ENCODE measurements around the gene HMBS.

The HMBS gene

GRCh38 chr11:119041821-119042514, 42.7 kb upstream of the HMBS start:
- no peaks in the 10 kb centered on the region for H3F3A ChIP-seq (ENCODE audit: low read depth)
- H3K4me1 ChIP-seq (ENCODE audit: insufficient read depth, low read length, poor library complexity, severe bottlenecking): no peaks in the 10 kb centered on the region
- no peak overlapping the region for H3K4me3 ChIP-seq (ENCODE audit: low read length, poor library complexity, severe bottlenecking)
- H2AFZ ChIP-seq (ENCODE audit: low read length): no peak overlapping the region
- H3K9ac ChIP-seq (ENCODE audit: low read depth, low read length, poor library complexity, severe bottlenecking): no peak overlapping the region
- TF ChIP-seq CTCF (conservative IDR thresholded peaks at IDR 0.05; ENCODE audit: low read length) (no peak), EZH2phosphoT487 (IDR thresholded peaks at IDR 0.05; ENCODE audit: borderline replicate concordance) (no peak)
- H3K9me3 ChIP-seq (ENCODE audit: insufficient read depth, low read depth, low read length): no peaks in the 10 kb centered on the region
- peaks cover 3% of the 10 kb centered on the region for H4K20me1 ChIP-seq (ENCODE audit: insufficient read depth, low read length, poor library complexity, severe bottlenecking)
- no peaks in the 10 kb centered on the region for H3K9me2 ChIP-seq (replicated peaks; ENCODE audit: low read depth, low read length)
- H3K27me3 ChIP-seq (ENCODE audit: insufficient read depth, low read length, poor library complexity, severe bottlenecking): no peaks in the 10 kb centered on the region
- no peak overlapping the region for H3K4me2 ChIP-seq (ENCODE audit: low read depth, low read length, poor library complexity, severe bottlenecking)
- H3K79me2 ChIP-seq (ENCODE audit: insufficient read depth, low read length): no peaks in the 10 kb centered on the region
- peaks cover 26% of the 10 kb centered on the region; the same call in 1 of the 2 replicates for H3K36me3 ChIP-seq (ENCODE audit: insufficient read depth, low read length)

- Histone ChIP-seq H3F3A (ENCODE audit: low read depth) (no peaks in the 10 kb centered on the region), H4K20me1 (ENCODE audit: insufficient read depth, low read length, poor library complexity, severe bottlenecking) (peaks cover 3% of the 10 kb centered on the region), H3K9me2 (replicated peaks; ENCODE audit: low read depth, low read length) (no peaks in the 10 kb centered on the region), H3K9me3 (ENCODE audit: insufficient read depth, low read depth, low read length) (no peaks in the 10 kb centered on the region), H3K36me3 (ENCODE audit: insufficient read depth, low read length) (peaks cover 35% of the 10 kb centered on the region; the same call in 1 of the 2 replicates), H3K79me2 (ENCODE audit: insufficient read depth, low read length) (no peaks in the 10 kb centered on the region), H3K4me3 (ENCODE audit: low read length, poor library complexity, severe bottlenecking) (no peak overlapping the region), H3K4me1 (ENCODE audit: insufficient read depth, low read length, poor library complexity, severe bottlenecking) (no peaks in the 10 kb centered on the region), H3K9ac (ENCODE audit: low read depth, low read length, poor library complexity, severe bottlenecking) (no peak overlapping the region), H2AFZ (ENCODE audit: low read length) (no peak overlapping the region), H3K4me2 (ENCODE audit: low read depth, low read length, poor library complexity, severe bottlenecking) (no peak overlapping the region), H3K27me3 (ENCODE audit: insufficient read depth, low read length, poor library complexity, severe bottlenecking) (no peaks in the 10 kb centered on the region)
- no peak for TF ChIP-seq CTCF (conservative IDR thresholded peaks at IDR 0.05; ENCODE audit: low read length)
- TF ChIP-seq EZH2phosphoT487 (IDR thresholded peaks at IDR 0.05; ENCODE audit: borderline replicate concordance): no peak
Observed at GRCh38 chr11:119042927-119043326, 41.8 kb upstream of the HMBS start.

- Histone ChIP-seq H4K20me1 (ENCODE audit: insufficient read depth, low read length, poor library complexity, severe bottlenecking) (peaks cover 3% of the 10 kb centered on the region), H3K9me2 (replicated peaks; ENCODE audit: low read depth, low read length) (no peaks in the 10 kb centered on the region), H3K4me3 (ENCODE audit: low read length, poor library complexity, severe bottlenecking) (no peak overlapping the region), H3K36me3 (ENCODE audit: insufficient read depth, low read length) (peaks cover 53% of the 10 kb centered on the region; the same call in 1 of the 2 replicates), H3F3A (ENCODE audit: low read depth) (no peaks in the 10 kb centered on the region), H3K4me2 (ENCODE audit: low read depth, low read length, poor library complexity, severe bottlenecking) (no peak overlapping the region), H3K79me2 (ENCODE audit: insufficient read depth, low read length) (no peaks in the 10 kb centered on the region), H3K27me3 (ENCODE audit: insufficient read depth, low read length, poor library complexity, severe bottlenecking) (no peaks in the 10 kb centered on the region), H2AFZ (ENCODE audit: low read length) (no peak overlapping the region), H3K4me1 (ENCODE audit: insufficient read depth, low read length, poor library complexity, severe bottlenecking) (no peaks in the 10 kb centered on the region), H3K9me3 (ENCODE audit: insufficient read depth, low read depth, low read length) (no peaks in the 10 kb centered on the region), H3K9ac (ENCODE audit: low read depth, low read length, poor library complexity, severe bottlenecking) (no peak overlapping the region)
- TF ChIP-seq EZH2phosphoT487 (IDR thresholded peaks at IDR 0.05; ENCODE audit: borderline replicate concordance) (no peak), CTCF (conservative IDR thresholded peaks at IDR 0.05; ENCODE audit: low read length) (peak; percentile 46)
Observed at GRCh38 chr11:119044708-119045107, 40.0 kb upstream of the HMBS start.

All from Loucy (cell line).